Stimulated activated memory B cell treated with anti-CD40 and anti-IgM and Interleukin-4, amounts not matched to agents 10 μg/mL and 1 μg/mL and 100 μg/mL, for 72 hours (primary cell): ENCODE results near the gene AP1S3.

Experiments used
- ATAC-seq: fragments of 150-1000 bp; cut with Tn5 transposase; 2 replicates; pipeline ENCODE4 v1.10.0; 2021
- H3K27ac Mint-ChIP-seq: one replicate; pipeline ENCODE4 v1.8.0; 2022; ENCODE audit warnings: mild to moderate bottlenecking, mixed read lengths
- H3K27me3 Mint-ChIP-seq: one replicate; pipeline ENCODE4 v1.8.0; 2022; ENCODE audit warnings: mixed read lengths
- H3K36me3 Mint-ChIP-seq: one replicate; pipeline ENCODE4 v1.8.0; 2022; ENCODE audit warnings: mixed read lengths
- H3K4me1 Mint-ChIP-seq: one replicate; pipeline ENCODE4 v1.8.0; 2022; ENCODE audit warnings: mixed read lengths
- H3K4me3 Mint-ChIP-seq: one replicate; pipeline ENCODE4 v1.8.0; 2022; ENCODE audit warnings: mild to moderate bottlenecking, moderate library complexity, mixed read lengths
- H3K9me3 Mint-ChIP-seq: one replicate; pipeline ENCODE4 v1.8.0; 2022; ENCODE audit warnings: mixed read lengths

AP1S3 gene

DNA sequence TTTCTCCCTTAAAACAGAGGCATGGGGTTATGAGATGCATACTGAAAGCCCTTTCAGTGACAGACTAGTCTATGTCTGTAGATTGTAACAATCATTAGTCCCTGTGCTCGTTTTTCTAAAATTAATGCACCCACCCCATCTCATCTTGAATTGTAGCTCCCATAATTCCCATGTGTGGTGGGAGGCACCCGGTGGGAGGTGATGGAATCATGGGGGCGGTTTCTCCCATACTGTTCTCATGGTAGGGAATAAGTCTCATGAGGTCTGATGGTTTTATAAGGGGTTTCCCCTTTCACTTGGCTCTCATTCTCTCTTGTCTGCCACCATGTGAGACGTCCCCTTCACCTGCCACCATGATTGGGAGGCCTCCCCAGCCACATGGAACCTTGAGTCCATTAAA lies 100.9 kb downstream of the AP1S3 start:
- H3K36me3 Mint-ChIP-seq: peaks cover 23% of the 10 kb centered on the region
- no peaks in the 10 kb centered on the region for H3K4me1 Mint-ChIP-seq
- no peak overlapping the region for H3K27ac Mint-ChIP-seq
- H3K4me3 Mint-ChIP-seq: no peak overlapping the region
- H3K9me3 Mint-ChIP-seq: peaks cover 7% of the 10 kb centered on the region
- ATAC-seq: no peak
- no peaks in the 10 kb centered on the region for H3K27me3 Mint-ChIP-seq

DNA sequence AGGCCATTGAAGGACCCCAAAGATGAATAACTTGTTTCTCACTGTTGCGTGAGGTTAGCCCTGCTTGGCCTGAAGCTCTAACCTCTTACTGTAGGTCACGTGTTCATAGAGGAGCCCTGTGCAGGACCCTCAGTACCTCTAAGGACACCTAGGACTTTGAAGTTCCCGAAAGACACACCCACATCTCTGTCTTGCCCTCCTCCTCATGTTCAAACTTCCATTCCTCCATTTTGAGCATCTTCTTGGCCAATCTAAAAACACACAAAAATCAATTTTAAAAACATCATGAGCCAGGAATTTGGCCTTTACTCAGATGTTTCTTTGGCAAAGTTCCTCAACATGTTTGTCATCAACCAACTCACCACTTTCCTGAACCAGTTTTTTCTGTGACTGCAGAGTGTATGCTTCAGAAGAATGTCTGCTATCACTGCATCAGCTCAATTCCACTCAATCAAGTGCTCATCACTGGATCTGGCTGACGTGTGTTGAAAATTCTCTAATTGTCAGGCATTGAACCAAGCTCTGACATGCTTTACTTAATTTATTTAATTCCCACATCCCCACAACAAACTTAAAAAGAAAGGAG lies 101.6 kb downstream of the AP1S3 start:
- Mint-ChIP-seq H3K27ac (no peak overlapping the region), H3K27me3 (no peaks in the 10 kb centered on the region), H3K4me3 (no peak overlapping the region), H3K4me1 (no peaks in the 10 kb centered on the region), H3K9me3 (peaks cover 7% of the 10 kb centered on the region), H3K36me3 (peaks cover 23% of the 10 kb centered on the region)
- ATAC-seq: no peak

DNA sequence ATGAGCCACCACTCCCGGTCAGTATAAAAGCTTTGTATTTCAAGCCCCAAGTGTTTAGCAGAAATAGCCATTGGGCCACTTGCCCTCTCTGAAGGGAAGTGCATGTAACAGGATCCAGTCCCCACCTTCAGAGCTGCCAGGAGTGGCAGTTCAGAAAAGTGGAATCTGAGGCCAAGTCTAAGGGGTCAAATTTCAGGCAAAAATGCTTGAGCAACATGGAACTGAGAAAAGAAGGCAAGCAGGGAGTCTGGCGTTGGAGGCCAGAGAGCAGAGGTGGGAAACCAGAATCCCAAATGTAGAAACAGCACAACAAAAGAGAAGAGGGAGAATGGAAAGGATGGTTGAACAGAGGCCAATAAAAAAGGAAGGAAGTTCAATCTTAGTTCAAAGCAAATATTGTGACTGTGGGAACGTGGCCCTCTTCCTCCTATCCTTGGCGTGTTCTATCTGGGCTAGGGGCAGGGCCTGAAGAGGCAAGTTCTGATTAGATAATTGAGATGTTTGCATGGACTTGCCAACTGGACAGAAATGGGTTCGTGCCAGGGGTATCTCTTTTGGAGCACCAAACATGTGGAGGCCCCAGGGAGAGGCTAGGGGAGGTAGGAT lies 102.2 kb downstream of the AP1S3 start:
- Mint-ChIP-seq H3K4me3 (no peak overlapping the region), H3K36me3 (peaks cover 29% of the 10 kb centered on the region), H3K27ac (no peak overlapping the region)

DNA sequence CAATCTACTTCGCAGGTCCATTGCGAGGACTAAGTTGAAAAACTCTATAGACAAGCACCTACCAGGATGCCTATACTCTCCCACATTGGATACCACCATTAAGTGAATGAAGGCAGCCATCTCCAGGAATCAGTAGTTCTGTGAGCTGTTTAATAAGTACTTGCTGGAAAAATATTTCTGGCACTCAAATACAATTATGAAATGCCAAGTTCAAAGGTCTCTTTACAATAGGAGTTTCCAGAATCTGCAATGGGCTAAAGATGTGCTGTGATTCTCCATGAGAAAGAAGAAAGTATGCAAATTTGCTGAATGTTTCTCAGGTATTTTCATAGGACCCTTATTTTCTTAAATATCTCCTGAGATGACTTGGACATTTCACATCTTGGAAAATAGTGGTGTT lies 103.0 kb downstream of the AP1S3 start:
- Mint-ChIP-seq H3K4me3 (no peak overlapping the region), H3K36me3 (peaks cover 30% of the 10 kb centered on the region), H3K27ac (no peak overlapping the region), H3K9me3 (peaks cover 7% of the 10 kb centered on the region), H3K27me3 (no peaks in the 10 kb centered on the region), H3K4me1 (no peaks in the 10 kb centered on the region)
- no peak for ATAC-seq

More for the DNA sequence above, 102.2 kb downstream of the AP1S3 start:
- Mint-ChIP-seq H3K27me3 (no peaks in the 10 kb centered on the region), H3K9me3 (peaks cover 7% of the 10 kb centered on the region), H3K4me1 (no peaks in the 10 kb centered on the region)
- ATAC-seq: no peak

DNA sequence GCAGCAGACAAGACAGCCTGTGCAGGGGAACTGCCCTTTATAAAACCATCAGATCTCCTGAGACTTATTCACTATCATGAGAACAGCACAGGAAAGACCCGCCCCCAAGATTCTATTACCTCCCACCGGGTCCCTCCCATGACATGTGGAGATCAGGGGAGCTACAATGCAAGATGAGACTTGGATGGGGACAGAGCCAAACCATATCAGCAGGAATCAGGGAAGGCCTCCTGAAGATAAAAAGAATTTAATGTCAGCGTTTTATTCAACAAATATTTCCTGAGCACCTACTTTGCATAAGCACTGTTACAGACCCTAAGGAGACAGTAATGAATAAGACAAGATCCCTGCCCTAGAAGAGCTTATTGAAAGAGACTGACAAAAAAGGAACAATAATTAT lies 105.0 kb downstream of the AP1S3 start:
- H3K36me3 Mint-ChIP-seq: peaks cover 21% of the 10 kb centered on the region
- H3K9me3 Mint-ChIP-seq: peaks cover 3% of the 10 kb centered on the region
- no peak for ATAC-seq
- no peaks in the 10 kb centered on the region for H3K4me1 Mint-ChIP-seq
- H3K4me3 Mint-ChIP-seq: no peak overlapping the region
- H3K27me3 Mint-ChIP-seq: no peaks in the 10 kb centered on the region
- H3K27ac Mint-ChIP-seq: no peak overlapping the region

DNA sequence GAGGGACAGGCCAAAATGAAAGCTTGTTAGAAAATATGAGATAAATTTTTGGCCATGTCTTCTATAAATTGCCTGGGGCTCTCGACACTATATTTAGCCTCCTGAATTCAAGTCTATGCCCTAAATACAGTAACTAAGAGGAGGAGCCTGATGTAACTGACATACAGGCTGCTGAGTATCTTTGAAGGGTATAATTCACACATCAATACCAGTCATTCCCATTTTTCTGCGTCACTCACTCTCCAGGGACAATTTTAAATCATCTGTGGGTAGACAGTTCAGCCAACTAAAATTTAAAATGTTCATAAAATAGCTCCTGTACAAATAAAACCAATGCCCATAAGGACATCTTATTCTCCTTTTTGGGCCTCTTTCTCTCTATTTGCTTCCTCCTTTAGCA lies 105.9 kb downstream of the AP1S3 start:
- no peak overlapping the region for H3K4me3 Mint-ChIP-seq
- peaks cover 3% of the 10 kb centered on the region for H3K9me3 Mint-ChIP-seq
- peaks cover 18% of the 10 kb centered on the region for H3K36me3 Mint-ChIP-seq
- no peaks in the 10 kb centered on the region for H3K27me3 Mint-ChIP-seq
- no peak for ATAC-seq
- no peaks in the 10 kb centered on the region for H3K4me1 Mint-ChIP-seq
- H3K27ac Mint-ChIP-seq: no peak overlapping the region

DNA sequence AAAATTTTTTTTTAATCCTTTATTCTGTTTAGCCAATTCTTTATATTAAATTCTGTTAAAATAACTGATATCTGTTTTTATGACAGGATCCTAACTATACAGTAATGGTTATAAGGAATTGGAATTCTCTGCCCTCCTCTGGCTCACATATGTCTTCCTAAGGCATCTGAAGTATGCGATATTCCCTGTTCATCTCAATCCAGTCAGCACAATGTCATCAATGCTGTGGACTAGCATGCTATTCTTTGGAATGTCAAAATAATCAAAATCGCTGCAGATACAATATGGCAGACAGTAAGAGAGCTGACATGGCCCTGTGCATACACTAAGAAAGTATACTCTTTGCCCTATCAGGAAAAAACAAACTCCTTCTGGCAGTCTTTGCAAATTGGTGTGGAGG lies 107.6 kb downstream of the AP1S3 start:
- no peaks in the 10 kb centered on the region for H3K4me1 Mint-ChIP-seq

DNA sequence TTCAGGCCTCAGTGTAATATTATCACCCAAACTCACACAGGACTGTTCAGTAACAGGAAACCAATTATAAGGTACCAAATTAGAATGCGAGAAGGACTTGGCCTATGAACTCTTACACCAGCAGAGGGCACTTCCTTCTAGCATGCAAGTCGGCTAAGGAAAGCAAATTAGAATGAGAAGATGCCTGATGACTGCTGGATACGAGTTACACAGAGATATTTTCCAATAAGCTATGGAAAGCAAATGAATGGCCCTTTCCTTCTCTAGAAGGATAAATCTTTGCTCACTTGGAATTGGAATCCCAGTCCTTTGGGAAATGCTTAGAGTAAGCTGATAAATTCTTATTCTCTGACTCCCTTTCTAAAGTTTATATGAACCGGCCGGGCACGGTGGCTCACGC lies 109.8 kb downstream of the AP1S3 start:
- no peaks in the 10 kb centered on the region for H3K4me1 Mint-ChIP-seq
- peaks cover 7% of the 10 kb centered on the region for H3K36me3 Mint-ChIP-seq
- no peak overlapping the region for H3K4me3 Mint-ChIP-seq
- H3K27me3 Mint-ChIP-seq: no peaks in the 10 kb centered on the region
- H3K9me3 Mint-ChIP-seq: no peaks in the 10 kb centered on the region
- ATAC-seq: peak; percentile 65
- H3K27ac Mint-ChIP-seq: no peak overlapping the region

More for the DNA sequence above, 107.6 kb downstream of the AP1S3 start:
- H3K27me3 Mint-ChIP-seq: no peaks in the 10 kb centered on the region
- no peak for ATAC-seq
- H3K4me3 Mint-ChIP-seq: no peak overlapping the region
- no peak overlapping the region for H3K27ac Mint-ChIP-seq
- peaks cover 13% of the 10 kb centered on the region for H3K36me3 Mint-ChIP-seq
- H3K9me3 Mint-ChIP-seq: peaks cover 3% of the 10 kb centered on the region

DNA sequence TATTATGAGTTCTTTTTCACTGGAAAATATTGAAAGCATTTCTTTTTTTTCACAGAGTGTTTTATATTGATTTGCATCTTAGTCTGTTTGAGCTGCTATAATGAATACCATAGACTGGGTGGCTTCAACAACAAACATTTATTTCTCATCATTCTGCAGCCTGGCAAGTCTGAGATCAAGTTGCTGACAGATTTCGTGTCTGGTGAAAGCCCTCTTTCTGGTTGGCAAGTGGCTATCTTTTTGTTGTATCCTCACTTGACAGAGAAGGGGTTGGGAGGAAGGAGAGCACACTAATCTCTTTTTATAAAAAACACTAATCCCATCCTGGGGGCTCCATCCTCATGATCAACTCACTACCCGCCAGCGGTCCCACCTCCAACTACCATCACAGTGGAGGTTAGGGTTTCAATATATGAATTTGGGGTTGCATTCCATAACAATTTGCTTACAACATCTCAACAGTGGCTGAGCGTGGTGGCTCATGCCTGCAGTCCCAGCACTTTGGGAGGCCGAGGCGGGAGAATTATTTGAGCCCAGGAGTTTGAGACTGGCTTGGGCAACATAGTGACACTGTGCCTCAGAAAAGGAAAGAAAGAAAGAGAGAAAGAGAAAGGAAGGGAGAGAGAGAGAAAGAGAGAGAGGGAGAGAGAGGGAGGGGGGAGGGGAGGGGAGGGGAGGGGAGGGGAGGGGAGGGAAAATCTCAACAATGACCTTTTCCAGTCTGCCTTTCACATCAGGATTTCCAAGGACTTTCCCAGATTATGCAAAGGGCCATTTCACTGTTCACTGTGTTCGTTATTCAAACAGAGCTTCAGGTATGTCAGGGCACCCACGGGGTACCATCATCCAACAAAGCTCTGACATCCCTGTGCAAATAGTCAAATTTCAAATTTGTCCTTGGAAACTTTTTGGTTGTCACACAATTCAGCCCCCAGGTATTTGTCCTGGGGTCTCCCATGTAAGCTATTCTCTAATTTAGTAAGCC lies 111.1 kb downstream of the AP1S3 start:
- no peak overlapping the region for H3K27ac Mint-ChIP-seq
- ATAC-seq: no peak

DNA sequence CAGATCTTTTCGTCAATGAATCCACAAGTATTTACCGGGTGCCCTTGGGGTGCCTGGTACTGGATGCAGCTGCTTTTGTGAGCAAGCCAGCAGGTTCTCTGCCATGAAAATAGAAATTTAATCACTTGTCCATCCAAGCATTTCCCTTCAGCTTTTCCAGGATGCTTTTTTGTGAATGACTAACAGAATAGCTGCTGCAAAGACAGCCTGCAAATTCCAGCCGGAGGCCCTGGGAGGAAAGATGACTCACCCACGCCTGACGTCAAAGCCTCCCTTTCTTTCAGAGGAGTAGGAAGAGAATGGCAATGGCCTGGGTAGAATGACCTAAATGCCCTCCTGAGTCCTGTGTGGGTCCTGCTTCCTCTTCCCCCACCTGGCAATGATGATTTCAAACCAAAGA lies 111.9 kb downstream of the AP1S3 start:
- Mint-ChIP-seq H3K27me3 (no peaks in the 10 kb centered on the region), H3K9me3 (no peaks in the 10 kb centered on the region), H3K36me3 (peaks cover 5% of the 10 kb centered on the region), H3K4me3 (no peak overlapping the region), H3K27ac (no peak overlapping the region), H3K4me1 (no peaks in the 10 kb centered on the region)
- no peak for ATAC-seq

More for the DNA sequence above, 111.1 kb downstream of the AP1S3 start:
- H3K27me3 Mint-ChIP-seq: no peaks in the 10 kb centered on the region
- H3K36me3 Mint-ChIP-seq: peaks cover 7% of the 10 kb centered on the region
- no peak overlapping the region for H3K4me3 Mint-ChIP-seq
- no peaks in the 10 kb centered on the region for H3K9me3 Mint-ChIP-seq
- H3K4me1 Mint-ChIP-seq: no peaks in the 10 kb centered on the region

DNA sequence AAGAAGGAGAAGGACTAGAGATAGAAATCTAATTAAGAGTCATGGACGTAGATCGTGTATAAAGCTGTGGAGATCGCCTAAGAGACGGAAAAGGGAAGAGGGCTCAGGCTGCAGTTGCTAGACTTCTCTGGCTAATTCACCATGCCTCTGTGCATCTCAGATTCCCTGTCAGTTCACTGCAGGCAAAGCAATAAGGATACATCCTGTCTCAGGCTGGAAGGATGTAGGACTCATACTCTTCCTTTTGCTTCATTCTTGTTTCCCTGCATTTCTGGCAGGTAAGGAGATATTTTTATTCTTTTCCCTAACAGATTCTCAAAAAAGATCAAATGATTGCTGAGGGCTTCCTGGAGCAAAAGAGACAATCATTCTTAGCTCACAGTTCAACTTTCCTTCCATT lies 112.5 kb downstream of the AP1S3 start:
- H3K27me3 Mint-ChIP-seq: no peaks in the 10 kb centered on the region
- H3K9me3 Mint-ChIP-seq: no peaks in the 10 kb centered on the region
- H3K4me1 Mint-ChIP-seq: no peaks in the 10 kb centered on the region
- no peak overlapping the region for H3K27ac Mint-ChIP-seq
- H3K36me3 Mint-ChIP-seq: peaks cover 1% of the 10 kb centered on the region
- ATAC-seq: no peak
- H3K4me3 Mint-ChIP-seq: no peak overlapping the region

DNA sequence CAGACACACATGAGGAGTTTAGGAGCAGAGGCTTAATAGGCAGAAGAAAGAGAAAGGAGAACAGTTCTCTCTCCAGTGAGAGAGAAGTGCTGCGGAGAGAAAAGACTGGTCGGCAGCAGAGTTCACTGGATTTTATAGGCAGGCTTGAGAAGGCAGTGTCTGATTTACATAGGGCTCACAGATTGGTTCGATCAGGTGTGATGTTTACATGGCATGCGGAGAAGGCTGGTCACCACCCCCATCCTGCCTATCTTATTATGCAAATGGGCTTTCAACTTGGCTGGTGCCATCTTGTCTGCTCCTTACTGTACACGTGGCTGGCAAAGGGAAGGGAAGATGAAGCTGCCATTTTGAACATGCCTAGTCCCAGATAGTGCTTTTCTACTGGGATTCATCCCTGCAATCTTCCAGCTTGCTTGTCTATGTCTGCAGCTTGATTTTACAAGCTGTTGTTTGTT lies 113.4 kb downstream of the AP1S3 start:
- H3K9me3 Mint-ChIP-seq: no peaks in the 10 kb centered on the region
- H3K27ac Mint-ChIP-seq: no peak overlapping the region
- no peak overlapping the region for H3K4me3 Mint-ChIP-seq
- peaks cover 8% of the 10 kb centered on the region for H3K36me3 Mint-ChIP-seq
- no peak for ATAC-seq
- H3K4me1 Mint-ChIP-seq: no peaks in the 10 kb centered on the region
- no peaks in the 10 kb centered on the region for H3K27me3 Mint-ChIP-seq

DNA sequence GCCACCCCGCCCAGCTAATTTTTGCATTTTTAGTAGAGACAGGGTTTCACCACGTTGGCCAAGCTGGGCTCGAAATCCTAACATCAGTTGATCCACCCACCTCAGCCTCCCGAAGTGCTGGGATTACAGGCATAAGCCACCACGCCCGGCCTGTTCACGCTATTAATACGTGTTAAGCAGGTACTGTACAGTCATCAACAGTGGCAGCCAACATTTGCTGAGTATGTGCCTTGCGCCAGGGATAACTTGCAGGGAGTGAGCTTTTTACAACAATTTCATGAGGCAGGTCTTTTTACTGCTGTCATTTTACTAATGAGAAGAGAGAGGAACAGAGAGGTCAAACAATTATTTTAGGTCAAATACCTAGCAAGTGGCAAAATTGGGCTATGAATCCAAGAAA lies 115.2 kb downstream of the AP1S3 start:
- Mint-ChIP-seq H3K27ac (no peak overlapping the region), H3K4me1 (no peaks in the 10 kb centered on the region), H3K36me3 (peaks cover 22% of the 10 kb centered on the region), H3K4me3 (no peak overlapping the region), H3K27me3 (no peaks in the 10 kb centered on the region), H3K9me3 (no peaks in the 10 kb centered on the region)
- ATAC-seq: no peak

DNA sequence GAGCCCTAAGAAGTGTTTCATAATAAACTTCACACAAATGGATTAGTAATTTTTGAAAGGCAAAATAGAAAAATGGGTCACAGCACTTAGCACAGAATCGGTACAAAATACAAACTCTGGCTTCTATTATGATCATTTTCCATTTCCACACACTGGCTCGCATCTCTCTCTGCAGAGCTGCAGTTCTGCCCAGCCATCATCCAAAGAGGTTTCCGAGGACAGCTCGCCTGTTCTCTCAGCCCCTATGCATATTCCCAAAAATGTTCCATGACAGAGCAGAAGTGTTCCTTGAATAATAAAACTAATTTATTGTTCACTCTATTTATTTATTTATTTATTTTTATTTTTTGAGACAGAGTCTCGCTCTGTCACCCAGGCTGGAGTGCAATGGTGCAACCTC lies 115.6 kb downstream of the AP1S3 start:
- Mint-ChIP-seq H3K4me1 (no peaks in the 10 kb centered on the region), H3K27ac (no peak overlapping the region), H3K36me3 (peaks cover 27% of the 10 kb centered on the region), H3K4me3 (no peak overlapping the region), H3K27me3 (no peaks in the 10 kb centered on the region), H3K9me3 (no peaks in the 10 kb centered on the region)
- no peak for ATAC-seq

DNA sequence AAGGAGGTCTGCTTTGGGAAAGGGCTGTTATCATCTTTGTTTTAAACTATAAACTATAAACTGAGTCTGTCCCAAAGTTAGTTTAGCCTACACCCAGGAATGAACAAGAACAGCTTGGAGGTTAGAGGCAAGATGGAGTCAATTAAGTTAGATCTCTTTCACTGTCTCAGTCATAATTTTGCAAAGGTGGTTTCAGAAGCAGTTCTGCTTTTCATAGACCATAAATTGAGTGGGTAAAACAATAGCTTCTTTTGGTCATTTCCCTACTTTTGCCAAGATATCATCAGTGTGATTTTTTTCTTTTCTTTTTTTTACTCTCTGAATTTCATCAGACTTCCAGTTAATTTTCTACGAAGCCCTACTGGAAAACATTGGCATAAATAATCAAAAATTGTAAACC lies 117.0 kb downstream of the AP1S3 start:
- Mint-ChIP-seq H3K36me3 (peaks cover 28% of the 10 kb centered on the region), H3K4me3 (no peak overlapping the region), H3K27me3 (no peaks in the 10 kb centered on the region), H3K4me1 (no peaks in the 10 kb centered on the region), H3K27ac (no peak overlapping the region), H3K9me3 (no peaks in the 10 kb centered on the region)
- no peak for ATAC-seq
